ENCODE measurements around the gene MICAL3. TPM values are rescaled to one million over a fixed set of nuclear protein-coding genes. Genes with fewer than 3 reads are reported as not detected.

The MICAL3 gene
- polyA plus RNA-seq, 3 donors: 0.23 to 0.84 TPM; not detected in 1

GRCh38 chr22:17876306-17876831, 148.0 kb downstream of the MICAL3 start:
- DNase-seq: no peak
- Histone ChIP-seq H3K36me3 (replicated peaks in 1 of 2; ENCODE audit: control insufficient read depth in 1 of 2, insufficient read depth in 2 of 2, low read length in 2 of 2) (no peaks in the 10 kb centered on the region), H3K27ac (ENCODE audit: low read depth in 1 of 2, low read length in 2 of 2) (no peak overlapping the region), H3K9ac (ENCODE audit: insufficient read depth, low read length, poor library complexity, severe bottlenecking) (no peak overlapping the region), H3K79me2 (ENCODE audit: insufficient read depth, low read length) (no peaks in the 10 kb centered on the region), H3K27me3 (ENCODE audit: control insufficient read depth in 2 of 2, insufficient read depth in 2 of 2, low read length in 2 of 2) (no peaks in the 10 kb centered on the region), H2AFZ (ENCODE audit: insufficient read depth, low read depth, low read length, poor library complexity, severe bottlenecking) (no peak overlapping the region), H3K9me3 (replicated peaks in 1 of 2; ENCODE audit: control insufficient read depth in 1 of 2, insufficient read depth in 1 of 2, low read length in 2 of 2) (no peaks in the 10 kb centered on the region), H3K4me2 (replicated peaks; ENCODE audit: extremely low read depth, low read length, poor library complexity, severe bottlenecking) (no peak overlapping the region), H3K4me3 (replicated peaks in 1 of 3; ENCODE audit: low read depth in 2 of 3, low read length in 3 of 3) (no peak overlapping the region), H4K20me1 (ENCODE audit: insufficient read depth, low read length) (no peaks in the 10 kb centered on the region), H3K4me1 (ENCODE audit: control insufficient read depth in 1 of 2, insufficient read depth in 2 of 2, low read length in 2 of 2) (no peaks in the 10 kb centered on the region)
- peaks cover 1 to 2% of the 10 kb centered on the region in 2 donors for H3K36me3 Mint-ChIP-seq
- H3K4me1 Mint-ChIP-seq: no peaks in the 10 kb centered on the region
- no peak for TF ChIP-seq CTCF (IDR thresholded peaks at IDR 0.05)
- intact Hi-C loops (cut with micrococcal nuclease): no loop called here
- no peak overlapping the region for H3K4me3 Mint-ChIP-seq
- no peak overlapping the region for H3K27ac Mint-ChIP-seq
- no peaks in the 10 kb centered on the region for H3K9me3 Mint-ChIP-seq
- peaks cover 0 to 1% (median 0%) of the 10 kb centered on the region in 3 donors for H3K27me3 Mint-ChIP-seq (ENCODE audit: low read depth in 3 of 3)
- WGBS (ENCODE audit: insufficient coverage): 82% methylated on average over 4 of the region's 4 CpGs

GRCh38 chr22:17875631-17876030, 148.7 kb downstream of the MICAL3 start:
- H3K79me2 ChIP-seq (ENCODE audit: insufficient read depth, low read length): no peaks in the 10 kb centered on the region
- Mint-ChIP-seq H3K27ac (no peak overlapping the region), H3K4me1 (no peaks in the 10 kb centered on the region), H3K36me3 (peaks cover 2% of the 10 kb centered on the region in 2 donors), H3K9me3 (no peaks in the 10 kb centered on the region), H3K27me3 (ENCODE audit: low read depth in 3 of 3) (no peaks in the 10 kb centered on the region), H3K4me3 (no peak overlapping the region)
- H3K27ac ChIP-seq (ENCODE audit: low read depth in 1 of 2, low read length in 2 of 2): no peak overlapping the region
- H3K36me3 ChIP-seq (replicated peaks in 1 of 2; ENCODE audit: control insufficient read depth in 1 of 2, insufficient read depth in 2 of 2, low read length in 2 of 2): no peaks in the 10 kb centered on the region
- no peak overlapping the region for H2AFZ ChIP-seq (ENCODE audit: insufficient read depth, low read depth, low read length, poor library complexity, severe bottlenecking)
- H3K4me3 ChIP-seq (replicated peaks in 1 of 3; ENCODE audit: low read depth in 2 of 3, low read length in 3 of 3): no peak overlapping the region
- DNase-seq: no peak
- no peaks in the 10 kb centered on the region for H3K4me1 ChIP-seq (ENCODE audit: control insufficient read depth in 1 of 2, insufficient read depth in 2 of 2, low read length in 2 of 2)
- H3K4me2 ChIP-seq (replicated peaks; ENCODE audit: extremely low read depth, low read length, poor library complexity, severe bottlenecking): no peak overlapping the region
- TF ChIP-seq CTCF (IDR thresholded peaks at IDR 0.05): no peak
- H3K27me3 ChIP-seq (ENCODE audit: control insufficient read depth in 2 of 2, insufficient read depth in 2 of 2, low read length in 2 of 2): no peaks in the 10 kb centered on the region
- no peaks in the 10 kb centered on the region for H4K20me1 ChIP-seq (ENCODE audit: insufficient read depth, low read length)
- no peaks in the 10 kb centered on the region for H3K9me3 ChIP-seq (replicated peaks in 1 of 2; ENCODE audit: control insufficient read depth in 1 of 2, insufficient read depth in 1 of 2, low read length in 2 of 2)
- WGBS (ENCODE audit: insufficient coverage): 96% methylated on average over 10 of the region's 12 CpGs
- intact Hi-C loops (cut with micrococcal nuclease): no loop called here
- H3K9ac ChIP-seq (ENCODE audit: insufficient read depth, low read length, poor library complexity, severe bottlenecking): no peak overlapping the region

All from CD14-positive monocyte (primary cell).